Ovary (tissue), 3 donors: ENCODE measurements around the gene ZNF592.

Source experiments
- EP300 ChIP-seq: sonication (generic); formaldehyde crosslinking; IDR thresholded peaks from one replicate; pipeline ENCODE4 v1.6.1; 2017; ENCODE audit warnings: antibody characterized with exemption
- POLR2A ChIP-seq: fragments of 450-650 bp; IDR thresholded peaks from one replicate; pipeline ENCODE4 v1.6.1; 2017; ENCODE audit warnings: antibody characterized with exemption, mild to moderate bottlenecking, moderate library complexity
- TF ChIP-seq, protein P1 (sequence below), 3 donors: fragments of 450-650 bp in 2 of 3; fragments of 200-600 bp in 1 of 3; IDR thresholded peaks; one replicate each; pipeline versions ENCODE4 v1.5.1 to v1.8.0; 2016 to 2022; ENCODE audit warnings: antibody characterized with exemption in 3 of 3, mild to moderate bottlenecking in 1 of 3
- donor health status: DM: no; HTN: no; CAD: no.

DNA sequence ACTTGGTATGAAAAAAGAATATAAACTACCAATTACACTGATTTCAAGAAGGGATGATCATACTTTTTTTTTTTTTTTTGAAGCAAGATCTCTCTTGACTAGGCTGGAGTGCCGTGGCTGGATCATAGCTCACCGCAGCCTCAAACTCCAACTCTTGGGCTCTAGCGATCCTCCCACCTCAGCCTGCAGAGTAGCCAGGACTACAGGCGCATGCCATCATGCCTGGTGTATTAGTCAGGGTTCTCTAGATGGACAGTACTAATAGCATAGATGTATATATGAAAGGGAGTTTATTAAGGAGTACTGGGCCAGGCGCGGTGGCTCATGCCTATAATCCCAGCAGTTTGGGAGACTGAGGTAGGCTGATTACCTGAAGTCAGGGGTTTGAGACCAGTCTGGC lies 21.0 kb upstream of the ZNF592 start:
- no peak for TF ChIP-seq POLR2A
- TF ChIP-seq, protein P1, sequence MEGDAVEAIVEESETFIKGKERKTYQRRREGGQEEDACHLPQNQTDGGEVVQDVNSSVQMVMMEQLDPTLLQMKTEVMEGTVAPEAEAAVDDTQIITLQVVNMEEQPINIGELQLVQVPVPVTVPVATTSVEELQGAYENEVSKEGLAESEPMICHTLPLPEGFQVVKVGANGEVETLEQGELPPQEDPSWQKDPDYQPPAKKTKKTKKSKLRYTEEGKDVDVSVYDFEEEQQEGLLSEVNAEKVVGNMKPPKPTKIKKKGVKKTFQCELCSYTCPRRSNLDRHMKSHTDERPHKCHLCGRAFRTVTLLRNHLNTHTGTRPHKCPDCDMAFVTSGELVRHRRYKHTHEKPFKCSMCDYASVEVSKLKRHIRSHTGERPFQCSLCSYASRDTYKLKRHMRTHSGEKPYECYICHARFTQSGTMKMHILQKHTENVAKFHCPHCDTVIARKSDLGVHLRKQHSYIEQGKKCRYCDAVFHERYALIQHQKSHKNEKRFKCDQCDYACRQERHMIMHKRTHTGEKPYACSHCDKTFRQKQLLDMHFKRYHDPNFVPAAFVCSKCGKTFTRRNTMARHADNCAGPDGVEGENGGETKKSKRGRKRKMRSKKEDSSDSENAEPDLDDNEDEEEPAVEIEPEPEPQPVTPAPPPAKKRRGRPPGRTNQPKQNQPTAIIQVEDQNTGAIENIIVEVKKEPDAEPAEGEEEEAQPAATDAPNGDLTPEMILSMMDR (IDR thresholded peaks at IDR 0.05) = no peak
- no peak for TF ChIP-seq EP300
